SK-N-SH (cell line): ENCODE results near the gene SCAPER. TPM values are rescaled to one million over a fixed set of nuclear protein-coding genes. Genes with fewer than 3 reads are reported as not detected.

Experiments
- CTCF ChIA-PET: fragments of 300-600, 350-600 bp; formaldehyde crosslinking; extraction: SDS; loops from one replicate; lab custom pipeline; 2021; lab: Yijun Ruan, JAX
- POLR2A ChIA-PET: fragments of 350-600 bp; sonication (Branson Sonifier 250); formaldehyde crosslinking; extraction: SDS; loops from one replicate; lab custom pipeline; 2020; ENCODE audit warnings: antibody characterized with exemption, inconsistent platforms; lab: Yijun Ruan, JAX
- DNase-seq: peaks from one replicate; pipeline ENCODE4 v3.0.0; 2012
- H2AFZ ChIP-seq: fragments of 200-600 bp; sonication (generic); 2 replicates; pipeline ENCODE4 v1.8.1; 2016; ENCODE audit warnings: antibody characterized with exemption, mild to moderate bottlenecking, low read depth
- H3F3A ChIP-seq: fragments of 200-600 bp; sonication (generic); replicated peaks from 2 replicates; pipeline ENCODE3; 2016; ENCODE audit warnings: antibody characterized with exemption, mild to moderate bottlenecking; ENCODE audit not compliant: insufficient read depth
- H3K27ac ChIP-seq, 2 experiments: fragments of 200-500 bp in 1 of 2; fragments of 200-600 bp in 1 of 2; sonication (Bioruptor generic) in 1 of 2; sonication (generic), shearing (Covaris generic) in 1 of 2; 2 replicates each; pipeline versions ENCODE4 v1.5.1 to v1.6.1; 2014 to 2016; ENCODE audit warnings: low read depth in 2 of 2, inconsistent platforms in 1 of 2, low read length in 1 of 2, mild to moderate bottlenecking in 1 of 2, mixed read lengths in 1 of 2
- H3K27me3 ChIP-seq: fragments of 200-600 bp; sonication (generic), shearing (Covaris generic); 2 replicates; pipeline ENCODE4 v1.6.1; 2016; ENCODE audit warnings: mixed run types; ENCODE audit not compliant: insufficient read depth
- H3K36me3 ChIP-seq, 2 experiments: fragments of 200-500 bp in 1 of 2; fragments of 200-600 bp in 1 of 2; sonication (Bioruptor generic) in 1 of 2; sonication (generic) in 1 of 2; replicated peaks in 1 of 2; 2 replicates each; pipeline versions ENCODE3 to v1.5.1; 2014 to 2016; ENCODE audit warnings: low read length in 1 of 2, mild to moderate bottlenecking in 1 of 2; ENCODE audit not compliant: insufficient read depth in 2 of 2, control insufficient read depth in 1 of 2
- H3K4me1 ChIP-seq, 2 experiments: fragments of 200-500 bp in 1 of 2; fragments of 200-600 bp in 1 of 2; sonication (Bioruptor generic) in 1 of 2; sonication (generic), shearing (Covaris generic) in 1 of 2; 2 replicates each; pipeline versions ENCODE4 v1.5.1 to v1.6.1; 2014 to 2016; ENCODE audit warnings: low read depth in 1 of 2, low read length in 1 of 2, mixed run types in 1 of 2; ENCODE audit not compliant: insufficient read depth in 2 of 2, control insufficient read depth in 1 of 2
- H3K4me2 ChIP-seq: fragments of 200-600 bp; sonication (generic), shearing (Covaris generic); 2 replicates; pipeline ENCODE4 v1.6.1; 2017; ENCODE audit warnings: mixed run types
- H3K4me3 ChIP-seq, 2 experiments: fragments of 200-500 bp in 1 of 2; fragments of 200-600 bp in 1 of 2; sonication (Bioruptor generic) in 1 of 2; sonication (generic), shearing (Covaris generic) in 1 of 2; 2 replicates each; pipeline versions ENCODE4 v1.5.1 to v1.8.1; 2014 to 2016; ENCODE audit warnings: low read depth in 2 of 2, inconsistent platforms in 1 of 2, low read length in 1 of 2, mild to moderate bottlenecking in 1 of 2, mixed read lengths in 1 of 2, moderate library complexity in 1 of 2
- H3K79me2 ChIP-seq: fragments of 200-600 bp; sonication (generic); 2 replicates; pipeline ENCODE4 v1.8.1; 2017; ENCODE audit warnings: mild to moderate bottlenecking; ENCODE audit not compliant: insufficient read depth
- H3K9ac ChIP-seq: fragments of 200-600 bp; sonication (generic); 2 replicates; pipeline ENCODE4 v1.6.1; 2017; ENCODE audit warnings: mixed run types
- H3K9me2 ChIP-seq: fragments of 200-600 bp; sonication (generic); 2 replicates; pipeline ENCODE4 v1.6.1; 2017; ENCODE audit warnings: mixed run types
- H3K9me3 ChIP-seq: fragments of 200-600 bp; sonication (generic); 2 replicates; pipeline ENCODE4 v1.6.1; 2017; ENCODE audit warnings: mixed run types, mild to moderate bottlenecking, moderate library complexity
- H4K20me1 ChIP-seq: fragments of 200-600 bp; sonication (generic); 2 replicates; pipeline ENCODE4 v1.6.1; 2017; ENCODE audit warnings: mild to moderate bottlenecking, mixed run types; ENCODE audit not compliant: insufficient read depth
- EZH2phosphoT487 ChIP-seq: fragments of 200-600 bp; sonication (generic); IDR thresholded peaks from 2 replicates; pipeline ENCODE4 v1.6.1; 2017; ENCODE audit warnings: low read depth, mixed run types, mild to moderate bottlenecking, antibody characterized with exemption, moderate library complexity, borderline replicate concordance
- GATA2 ChIP-seq: sonication (generic); formaldehyde crosslinking; IDR thresholded peaks from 2 replicates; pipeline ENCODE4 v1.5.0; 2020; ENCODE audit warnings: mild to moderate bottlenecking, missing genetic modification reagents
- JUND ChIP-seq: IDR thresholded peaks from 2 replicates; pipeline ENCODE4 v1.4.0; 2012
- MEF2A ChIP-seq: IDR thresholded peaks from 2 replicates; pipeline ENCODE4 v1.4.0; 2012; ENCODE audit warnings: low read depth, borderline replicate concordance
- POLR2AphosphoS5 ChIP-seq: IDR thresholded peaks from 2 replicates; pipeline ENCODE4 v1.6.1; 2012; ENCODE audit warnings: low read depth, low read length
- TAF1 ChIP-seq: IDR thresholded peaks from 2 replicates; pipeline ENCODE4 v1.6.1; 2012; ENCODE audit warnings: low read depth, mild to moderate bottlenecking, low read length, moderate library complexity, borderline replicate concordance
- TEAD4 ChIP-seq: IDR thresholded peaks from 2 replicates; pipeline ENCODE4 v1.4.0; 2012; ENCODE audit warnings: mild to moderate bottlenecking, borderline replicate concordance; ENCODE audit not compliant: insufficient read depth
- WGBS: methylation state at CpG from one replicate; pipeline ENCODE4 v1.1.6; 2017; ENCODE audit warnings: low lambda C conversion rate; 5-methylcytosine and 5-hydroxymethylcytosine counted together
- polyA plus RNA-seq, 3 experiments: library from polyadenylated mRNA; depleted of rRNA; stranded (reverse); fragments of >200 nt; gene quantifications; 2 replicates each; pipeline ENCODE4 v1.2.3, GENCODE V29; 2012
- TF ChIP-seq, protein P1 (sequence below): IDR thresholded peaks from 2 replicates; pipeline ENCODE4; 2012
- TF ChIP-seq, protein P2 (sequence below): IDR thresholded peaks from 2 replicates; pipeline ENCODE4 v1.4.0; 2012; ENCODE audit warnings: low read depth, borderline replicate concordance
- TF ChIP-seq, protein P3 (sequence below): fragments of 200-600 bp; sonication (generic); IDR thresholded peaks from 2 replicates; pipeline ENCODE4 v1.6.1; 2017; ENCODE audit warnings: antibody characterized with exemption, mild to moderate bottlenecking, moderate library complexity
- TF ChIP-seq, protein P4 (sequence below): IDR thresholded peaks from 2 replicates; pipeline ENCODE4 v1.4.0; 2012; ENCODE audit warnings: low read depth
- TF ChIP-seq, protein P5 (sequence below): IDR thresholded peaks from 2 replicates; pipeline ENCODE4 v1.4.0; 2012; ENCODE audit warnings: low read depth, borderline replicate concordance
- TF ChIP-seq, protein P6 (sequence below): fragments of 150-350 bp; IDR thresholded peaks from 2 replicates; pipeline ENCODE4 v1.6.1; 2017; ENCODE audit warnings: antibody characterized with exemption, low read length, low read depth, borderline replicate concordance
- TF ChIP-seq, protein P7 (sequence below): fragments of 150-350 bp; IDR thresholded peaks from 2 replicates; pipeline ENCODE4 v1.6.1; 2016; ENCODE audit warnings: mild to moderate bottlenecking, low read depth, low read length

SCAPER gene
- polyA plus RNA-seq, 1 of the 3 experiments (the other 2 are of a cell fraction) = 1.8 TPM

DNA sequence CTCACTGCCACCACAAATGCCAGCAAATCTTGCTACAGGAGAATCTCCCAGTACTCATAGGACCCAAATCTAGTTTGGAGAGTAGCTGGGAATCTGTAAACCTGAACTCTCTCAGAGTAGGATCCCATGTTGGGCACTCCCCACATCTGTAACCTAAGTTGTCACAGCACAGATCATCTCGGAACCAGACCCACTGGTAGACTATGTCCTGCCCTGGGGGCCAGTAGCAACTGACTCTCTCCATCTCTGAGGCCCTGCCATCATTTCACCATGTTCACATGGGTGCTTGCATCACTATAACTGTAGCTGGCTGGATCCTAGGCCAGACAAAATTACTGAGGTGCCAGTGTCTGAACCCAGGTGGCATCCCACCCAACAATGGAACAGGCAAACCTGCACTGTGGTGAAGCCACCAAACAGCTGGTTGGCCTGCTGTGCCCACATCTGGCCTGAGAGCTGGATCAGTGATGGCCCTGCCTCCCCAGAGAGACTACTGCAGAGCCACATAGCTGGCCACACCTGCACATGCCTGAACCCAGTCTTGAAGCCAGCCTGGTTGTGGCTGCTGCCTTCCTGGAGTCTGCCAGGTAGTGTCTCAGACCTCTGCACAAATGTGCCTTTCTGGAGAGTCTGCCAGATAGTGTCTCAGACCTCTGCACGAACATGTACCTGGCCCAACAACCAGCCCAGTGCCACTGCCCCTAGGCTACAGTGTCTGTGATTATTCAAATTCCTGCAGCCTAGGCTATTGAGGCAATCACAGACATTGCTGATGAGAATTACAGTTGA lies 486.6 kb downstream of the SCAPER start:
- no peaks in the 10 kb centered on the region for H3F3A ChIP-seq
- no peak overlapping the region for H2AFZ ChIP-seq
- no peaks in the 10 kb centered on the region for H3K79me2 ChIP-seq
- H3K4me3 ChIP-seq = no peak overlapping the region
- no peak overlapping the region for H3K27ac ChIP-seq
- no peaks in the 10 kb centered on the region; a peak in 1 of 4 replicates for H3K4me1 ChIP-seq
- no peaks in the 10 kb centered on the region for H4K20me1 ChIP-seq
- no peak overlapping the region for H3K4me2 ChIP-seq
- no peak overlapping the region for H3K9ac ChIP-seq
- no peaks in the 10 kb centered on the region for H3K9me3 ChIP-seq
- no peak for DNase-seq
- 59% methylated on average over 2 of the region's 2 CpGs for WGBS
- H3K27me3 ChIP-seq = no peaks in the 10 kb centered on the region
- H3K9me2 ChIP-seq = no peaks in the 10 kb centered on the region
- POLR2A ChIA-PET = no interaction called here
- TF ChIP-seq POLR2AphosphoS5 = no peak
- TF ChIP-seq, protein P1, sequence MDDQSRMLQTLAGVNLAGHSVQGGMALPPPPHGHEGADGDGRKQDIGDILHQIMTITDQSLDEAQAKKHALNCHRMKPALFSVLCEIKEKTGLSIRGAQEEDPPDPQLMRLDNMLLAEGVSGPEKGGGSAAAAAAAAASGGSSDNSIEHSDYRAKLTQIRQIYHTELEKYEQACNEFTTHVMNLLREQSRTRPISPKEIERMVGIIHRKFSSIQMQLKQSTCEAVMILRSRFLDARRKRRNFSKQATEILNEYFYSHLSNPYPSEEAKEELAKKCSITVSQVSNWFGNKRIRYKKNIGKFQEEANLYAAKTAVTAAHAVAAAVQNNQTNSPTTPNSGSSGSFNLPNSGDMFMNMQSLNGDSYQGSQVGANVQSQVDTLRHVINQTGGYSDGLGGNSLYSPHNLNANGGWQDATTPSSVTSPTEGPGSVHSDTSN = no peak
- TF ChIP-seq, protein P2, sequence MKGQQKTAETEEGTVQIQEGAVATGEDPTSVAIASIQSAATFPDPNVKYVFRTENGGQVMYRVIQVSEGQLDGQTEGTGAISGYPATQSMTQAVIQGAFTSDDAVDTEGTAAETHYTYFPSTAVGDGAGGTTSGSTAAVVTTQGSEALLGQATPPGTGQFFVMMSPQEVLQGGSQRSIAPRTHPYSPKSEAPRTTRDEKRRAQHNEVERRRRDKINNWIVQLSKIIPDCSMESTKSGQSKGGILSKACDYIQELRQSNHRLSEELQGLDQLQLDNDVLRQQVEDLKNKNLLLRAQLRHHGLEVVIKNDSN = no peak
- TF ChIP-seq, protein P3, sequence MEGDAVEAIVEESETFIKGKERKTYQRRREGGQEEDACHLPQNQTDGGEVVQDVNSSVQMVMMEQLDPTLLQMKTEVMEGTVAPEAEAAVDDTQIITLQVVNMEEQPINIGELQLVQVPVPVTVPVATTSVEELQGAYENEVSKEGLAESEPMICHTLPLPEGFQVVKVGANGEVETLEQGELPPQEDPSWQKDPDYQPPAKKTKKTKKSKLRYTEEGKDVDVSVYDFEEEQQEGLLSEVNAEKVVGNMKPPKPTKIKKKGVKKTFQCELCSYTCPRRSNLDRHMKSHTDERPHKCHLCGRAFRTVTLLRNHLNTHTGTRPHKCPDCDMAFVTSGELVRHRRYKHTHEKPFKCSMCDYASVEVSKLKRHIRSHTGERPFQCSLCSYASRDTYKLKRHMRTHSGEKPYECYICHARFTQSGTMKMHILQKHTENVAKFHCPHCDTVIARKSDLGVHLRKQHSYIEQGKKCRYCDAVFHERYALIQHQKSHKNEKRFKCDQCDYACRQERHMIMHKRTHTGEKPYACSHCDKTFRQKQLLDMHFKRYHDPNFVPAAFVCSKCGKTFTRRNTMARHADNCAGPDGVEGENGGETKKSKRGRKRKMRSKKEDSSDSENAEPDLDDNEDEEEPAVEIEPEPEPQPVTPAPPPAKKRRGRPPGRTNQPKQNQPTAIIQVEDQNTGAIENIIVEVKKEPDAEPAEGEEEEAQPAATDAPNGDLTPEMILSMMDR = no peak
- TF ChIP-seq, protein P4, sequence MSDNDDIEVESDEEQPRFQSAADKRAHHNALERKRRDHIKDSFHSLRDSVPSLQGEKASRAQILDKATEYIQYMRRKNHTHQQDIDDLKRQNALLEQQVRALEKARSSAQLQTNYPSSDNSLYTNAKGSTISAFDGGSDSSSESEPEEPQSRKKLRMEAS = no peak
- no peak for TF ChIP-seq MEF2A
- TF ChIP-seq, protein P5, sequence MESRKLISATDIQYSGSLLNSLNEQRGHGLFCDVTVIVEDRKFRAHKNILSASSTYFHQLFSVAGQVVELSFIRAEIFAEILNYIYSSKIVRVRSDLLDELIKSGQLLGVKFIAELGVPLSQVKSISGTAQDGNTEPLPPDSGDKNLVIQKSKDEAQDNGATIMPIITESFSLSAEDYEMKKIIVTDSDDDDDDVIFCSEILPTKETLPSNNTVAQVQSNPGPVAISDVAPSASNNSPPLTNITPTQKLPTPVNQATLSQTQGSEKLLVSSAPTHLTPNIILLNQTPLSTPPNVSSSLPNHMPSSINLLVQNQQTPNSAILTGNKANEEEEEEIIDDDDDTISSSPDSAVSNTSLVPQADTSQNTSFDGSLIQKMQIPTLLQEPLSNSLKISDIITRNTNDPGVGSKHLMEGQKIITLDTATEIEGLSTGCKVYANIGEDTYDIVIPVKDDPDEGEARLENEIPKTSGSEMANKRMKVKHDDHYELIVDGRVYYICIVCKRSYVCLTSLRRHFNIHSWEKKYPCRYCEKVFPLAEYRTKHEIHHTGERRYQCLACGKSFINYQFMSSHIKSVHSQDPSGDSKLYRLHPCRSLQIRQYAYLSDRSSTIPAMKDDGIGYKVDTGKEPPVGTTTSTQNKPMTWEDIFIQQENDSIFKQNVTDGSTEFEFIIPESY = no peak
- TF ChIP-seq TAF1 = no peak
- no peak for TF ChIP-seq EZH2phosphoT487
- TF ChIP-seq, protein P6, sequence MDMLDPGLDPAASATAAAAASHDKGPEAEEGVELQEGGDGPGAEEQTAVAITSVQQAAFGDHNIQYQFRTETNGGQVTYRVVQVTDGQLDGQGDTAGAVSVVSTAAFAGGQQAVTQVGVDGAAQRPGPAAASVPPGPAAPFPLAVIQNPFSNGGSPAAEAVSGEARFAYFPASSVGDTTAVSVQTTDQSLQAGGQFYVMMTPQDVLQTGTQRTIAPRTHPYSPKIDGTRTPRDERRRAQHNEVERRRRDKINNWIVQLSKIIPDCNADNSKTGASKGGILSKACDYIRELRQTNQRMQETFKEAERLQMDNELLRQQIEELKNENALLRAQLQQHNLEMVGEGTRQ = no peak
- no peak for TF ChIP-seq GATA2
- TF ChIP-seq, protein P7, sequence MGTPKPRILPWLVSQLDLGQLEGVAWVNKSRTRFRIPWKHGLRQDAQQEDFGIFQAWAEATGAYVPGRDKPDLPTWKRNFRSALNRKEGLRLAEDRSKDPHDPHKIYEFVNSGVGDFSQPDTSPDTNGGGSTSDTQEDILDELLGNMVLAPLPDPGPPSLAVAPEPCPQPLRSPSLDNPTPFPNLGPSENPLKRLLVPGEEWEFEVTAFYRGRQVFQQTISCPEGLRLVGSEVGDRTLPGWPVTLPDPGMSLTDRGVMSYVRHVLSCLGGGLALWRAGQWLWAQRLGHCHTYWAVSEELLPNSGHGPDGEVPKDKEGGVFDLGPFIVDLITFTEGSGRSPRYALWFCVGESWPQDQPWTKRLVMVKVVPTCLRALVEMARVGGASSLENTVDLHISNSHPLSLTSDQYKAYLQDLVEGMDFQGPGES = no peak
- TF ChIP-seq JUND = no peak
- no peak for TF ChIP-seq TEAD4
- CTCF ChIA-PET = no interaction called here
- H3K36me3 ChIP-seq = no peaks in the 10 kb centered on the region
